Neural progenitor cell (in vitro differentiated cells): Measurements from ENCODE around the gene LRRC7.

Experiments
- CTCF ChIP-seq: fragments of 200-600 bp; sonication (generic); IDR thresholded peaks from 2 replicates; pipeline ENCODE4 v1.5.1; 2017; ENCODE audit warnings: antibody characterized with exemption, mild to moderate bottlenecking
- EZH2 ChIP-seq: fragments of 200-600 bp; sonication (generic); IDR thresholded peaks from 2 replicates; pipeline ENCODE4 v1.6.1; 2017; ENCODE audit warnings: antibody characterized with exemption, mild to moderate bottlenecking, moderate library complexity
- EZH2phosphoT487 ChIP-seq: fragments of 200-600 bp; sonication (generic); IDR thresholded peaks from 2 replicates; pipeline ENCODE4 v1.6.1; 2017; ENCODE audit warnings: antibody characterized with exemption

- TF ChIP-seq CTCF: no peak
- no peak for TF ChIP-seq EZH2
- TF ChIP-seq EZH2phosphoT487: no peak
Observed at GRCh38 chr1:69523032-69523431, 44.7 kb upstream of the LRRC7 start.
